GM12873 (cell line): ENCODE measurements around the gene TRAF3IP3.

Experiments
- CTCF ChIP-seq: IDR thresholded peaks from 2 replicates; pipeline ENCODE4 v1.5.1; 2012; ENCODE audit warnings: low read depth, mild to moderate bottlenecking, moderate library complexity, low read length, control low read depth; ENCODE audit not compliant: insufficient read depth; ENCODE audit errors: missing control alignments

Gene TRAF3IP3

GRCh38 chr1:209727785-209728184 is 28.1 kb upstream of the TRAF3IP3 start:
- no peak for TF ChIP-seq CTCF

GRCh38 chr1:209728466-209728865 is 27.4 kb upstream of the TRAF3IP3 start:
- TF ChIP-seq CTCF, result no peak

GRCh38 chr1:209729436-209729835 is 26.4 kb upstream of the TRAF3IP3 start:
- TF ChIP-seq CTCF, result no peak

- TF ChIP-seq CTCF, result no peak
These were observed 23.1 kb upstream of the TRAF3IP3 start for GRCh38 chr1:209732725-209733124.

- TF ChIP-seq CTCF, result no peak
These were observed 22.3 kb upstream of the TRAF3IP3 start for GRCh38 chr1:209733409-209734192.

GRCh38 chr1:209736490-209737117 is 19.2 kb upstream of the TRAF3IP3 start:
- TF ChIP-seq CTCF, result no peak

- TF ChIP-seq CTCF, result no peak
These were observed 18.7 kb upstream of the TRAF3IP3 start for GRCh38 chr1:209737118-209737505.
